NCI-H1930 (cell line): Measurements from ENCODE around the gene DNAJC18.
"Not testable (repeated sequence)": the region's sequence is repeated elsewhere in the genome, so short reads cannot be mapped to it uniquely, and the experiment has no call there.

Experiments
- DNase-seq, 2 experiments: peaks; one replicate each; lab custom pipeline; 2025; lab: John Stamatoyannopoulos, UW

The DNAJC18 gene

GRCh38 chr5:139439013-139439903, at the start of gene DNAJC18:
TSS of gene DNAJC18 (minus strand) at chr5:139439525. CDS start at chr5:139439445, 80 bp downstream.
- DNase-seq = peak; percentile 77 to 83

- DNase-seq = no peak
Measured at GRCh38 chr5:139488260-139488659, 48.9 kb upstream of the DNAJC18 start.

GRCh38 chr5:139486201-139486600, 46.9 kb upstream of the DNAJC18 start:
- DNase-seq = no peak

GRCh38 chr5:139482890-139483208, 43.5 kb upstream of the DNAJC18 start:
- not testable (repeated sequence) for DNase-seq

- no peak for DNase-seq
Measured at GRCh38 chr5:139482050-139482889, 42.9 kb upstream of the DNAJC18 start, which contains the start of gene STING1. TSS of gene STING1 (minus strand) at chr5:139482758. CDS start at chr5:139481704, 1,054 bp downstream.

- no peak for DNase-seq
Measured at GRCh38 chr5:139481580-139482049, 42.3 kb upstream of the DNAJC18 start.

- no peak for DNase-seq
Measured at GRCh38 chr5:139481122-139481533, 41.8 kb upstream of the DNAJC18 start.

GRCh38 chr5:139479729-139480128, 40.4 kb upstream of the DNAJC18 start:
- DNase-seq = not testable (repeated sequence)

GRCh38 chr5:139478657-139479423, 39.5 kb upstream of the DNAJC18 start:
- DNase-seq = not testable (repeated sequence)

GRCh38 chr5:139475865-139476617, 36.7 kb upstream of the DNAJC18 start:
- no peak for DNase-seq

- no peak for DNase-seq
Measured at GRCh38 chr5:139474890-139475791, 35.8 kb upstream of the DNAJC18 start.

GRCh38 chr5:139473565-139473964, 34.2 kb upstream of the DNAJC18 start:
- DNase-seq = no peak

- no peak for DNase-seq
Measured at GRCh38 chr5:139473105-139473504, 33.8 kb upstream of the DNAJC18 start.

- DNase-seq = no peak
Measured at GRCh38 chr5:139472386-139473030, 33.2 kb upstream of the DNAJC18 start.

- DNase-seq = no peak
Measured at GRCh38 chr5:139470821-139471300, 31.5 kb upstream of the DNAJC18 start, which contains the start of gene SMIM33. TSS of gene SMIM33 (plus strand) at chr5:139471004. CDS start at chr5:139471122, 118 bp downstream.

- no peak for DNase-seq
Measured at GRCh38 chr5:139468421-139468931, 29.2 kb upstream of the DNAJC18 start.

GRCh38 chr5:139462586-139463276, 23.4 kb upstream of the DNAJC18 start, which contains the start of gene ECSCR:
TSS of gene ECSCR (minus strand) at chr5:139462743. CDS start at chr5:139462670, 73 bp downstream.
- no peak for DNase-seq

GRCh38 chr5:139461698-139462097, 22.4 kb upstream of the DNAJC18 start:
- no peak for DNase-seq
